Activated naive CD4-positive, alpha-beta T cell treated with anti-CD3 and anti-CD28 coated beads, Interleukin-2, amount 10 ng/mL, durations not matched to agents 7 days and 5 days (primary cell): ENCODE measurements around the gene PPL.
A peak's percentile ranks its signal among the peaks of the same experiment; 100 is the strongest.

ENCODE experiments used
- CTCF ChIA-PET: fragments of 350-600 bp; sonication (Branson Sonifier 250); formaldehyde crosslinking; loops from one replicate; lab custom pipeline; 2021; ENCODE audit warnings: antibody characterized with exemption; lab: Charles Lee
- DNase-seq: peaks from one replicate; pipeline ENCODE4 v3.0.0-alpha.2; 2020
- H3K27ac Mint-ChIP-seq: one replicate; pipeline ENCODE4 v1.8.0; 2021; ENCODE audit warnings: mild to moderate bottlenecking, moderate library complexity, mixed read lengths
- H3K27me3 Mint-ChIP-seq: one replicate; pipeline ENCODE4 v1.8.0; 2021; ENCODE audit warnings: mild to moderate bottlenecking, mixed read lengths
- H3K36me3 Mint-ChIP-seq: one replicate; pipeline ENCODE4 v1.8.0; 2021; ENCODE audit warnings: mixed read lengths
- H3K4me1 Mint-ChIP-seq: one replicate; pipeline ENCODE4 v1.8.0; 2021; ENCODE audit warnings: mixed read lengths
- H3K4me3 Mint-ChIP-seq: one replicate; pipeline ENCODE4 v1.8.0; 2021; ENCODE audit warnings: mild to moderate bottlenecking, moderate library complexity, mixed read lengths
- H3K9me3 Mint-ChIP-seq: one replicate; pipeline ENCODE4 v1.8.0; 2021; ENCODE audit warnings: mixed read lengths

PPL gene

DNA sequence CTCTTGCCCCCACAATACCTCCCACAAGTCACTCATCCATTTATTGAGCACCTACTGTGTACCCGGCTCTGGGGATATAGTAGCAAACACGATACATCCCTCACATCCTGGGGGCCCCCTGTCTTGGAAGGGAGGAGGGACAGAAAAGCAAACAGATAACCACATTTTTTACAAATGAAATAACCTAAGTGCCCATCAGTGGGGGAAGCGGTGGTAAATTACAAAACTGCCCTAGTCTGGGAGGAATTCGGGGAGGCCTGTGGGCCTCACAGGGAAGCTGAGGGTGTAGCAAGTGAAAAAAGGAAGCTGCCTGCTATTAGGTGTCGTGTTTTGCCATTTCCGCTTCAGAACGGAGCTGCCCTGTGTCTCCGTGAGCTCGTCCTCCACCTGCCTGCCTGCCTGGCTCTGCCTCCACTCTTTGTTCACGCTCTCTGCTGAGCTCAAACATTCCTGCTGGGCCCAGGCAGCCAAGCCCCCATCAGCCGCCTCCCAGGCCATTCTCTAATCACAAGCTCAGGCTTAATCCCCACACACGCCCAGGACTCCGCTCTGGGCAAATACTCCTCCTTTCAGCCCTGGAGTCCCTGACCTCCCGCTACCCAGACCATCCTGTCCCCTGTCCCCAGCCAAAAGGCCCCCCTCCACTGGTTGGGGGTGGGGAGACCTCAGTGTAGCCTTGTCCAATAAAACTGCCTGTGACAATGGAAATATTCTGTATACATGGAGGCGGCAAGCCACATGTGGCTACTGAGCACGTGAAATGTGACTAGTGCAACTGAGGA is 11.0 kb upstream of the PPL start:
- no peak for DNase-seq
- CTCF ChIA-PET = no interaction called here
- Mint-ChIP-seq H3K9me3 (no peaks in the 10 kb centered on the region), H3K36me3 (no peaks in the 10 kb centered on the region), H3K4me3 (no peak overlapping the region), H3K27me3 (peaks cover 36% of the 10 kb centered on the region), H3K27ac (no peak overlapping the region), H3K4me1 (peaks cover 5% of the 10 kb centered on the region)

- H3K27ac Mint-ChIP-seq = no peak overlapping the region
- H3K4me3 Mint-ChIP-seq = no peak overlapping the region
- no peaks in the 10 kb centered on the region for H3K36me3 Mint-ChIP-seq
- peaks cover 5% of the 10 kb centered on the region for H3K4me1 Mint-ChIP-seq
- H3K9me3 Mint-ChIP-seq = no peaks in the 10 kb centered on the region
- no peak for DNase-seq
- CTCF ChIA-PET = no interaction called here
- H3K27me3 Mint-ChIP-seq = peaks cover 41% of the 10 kb centered on the region
Observed at GRCh38 chr16:4946917-4947316, 10.0 kb upstream of the PPL start.

GRCh38 chr16:4945560-4946502 is 8.9 kb upstream of the PPL start:
- Mint-ChIP-seq H3K4me3 (no peak overlapping the region), H3K4me1 (peaks cover 5% of the 10 kb centered on the region), H3K9me3 (no peaks in the 10 kb centered on the region), H3K27ac (no peak overlapping the region), H3K27me3 (peaks cover 52% of the 10 kb centered on the region), H3K36me3 (no peaks in the 10 kb centered on the region)
- CTCF ChIA-PET = no interaction called here
- DNase-seq = no peak

DNA sequence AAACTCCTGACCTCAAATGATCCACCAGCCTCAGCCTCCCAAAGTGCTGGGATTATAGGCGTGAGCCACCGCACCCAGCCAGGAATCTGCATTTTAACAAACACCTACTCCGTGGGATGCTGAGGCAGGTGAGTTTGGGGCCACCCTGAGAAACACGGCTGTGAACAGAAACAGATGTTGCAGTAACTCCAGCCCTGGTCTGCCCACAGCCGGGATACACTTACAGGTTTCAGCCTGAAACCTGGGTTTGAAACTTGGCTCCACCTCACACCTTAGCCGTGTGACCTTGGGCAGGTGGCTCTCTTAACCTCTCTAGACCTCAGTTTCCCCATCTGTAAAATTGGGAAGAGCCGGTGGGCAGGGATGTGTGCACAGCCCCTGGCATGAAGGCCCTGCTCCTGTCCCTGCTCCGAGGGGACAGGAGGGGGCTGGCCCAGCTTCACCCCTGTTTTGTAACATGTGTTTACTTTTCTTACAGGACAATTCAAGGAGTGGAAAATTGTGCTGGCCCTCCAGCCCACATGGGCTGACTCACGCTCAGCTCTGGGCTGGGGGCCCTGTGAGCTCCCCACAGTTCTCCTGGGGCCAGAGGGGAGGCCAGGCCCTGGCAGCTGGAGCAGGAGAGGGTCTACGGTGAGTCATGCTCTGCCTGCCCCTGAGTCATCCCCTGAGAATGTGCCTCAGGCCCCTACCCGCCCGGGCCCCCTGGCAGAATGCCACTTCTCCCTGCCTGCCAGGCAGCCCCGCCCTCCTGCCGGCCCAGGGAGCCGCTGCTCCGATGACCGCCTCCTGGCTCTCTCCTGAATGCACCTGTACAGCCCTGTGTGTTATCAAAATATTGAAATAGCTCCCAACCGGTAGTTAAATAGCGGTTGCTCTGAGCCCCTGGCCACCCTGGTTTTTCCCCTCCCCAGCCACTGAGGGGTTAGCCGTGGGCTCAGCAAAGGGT is 7.7 kb upstream of the PPL start:
- Mint-ChIP-seq H3K36me3 (no peaks in the 10 kb centered on the region), H3K4me1 (peaks cover 5% of the 10 kb centered on the region), H3K27me3 (peaks cover 55% of the 10 kb centered on the region), H3K4me3 (no peak overlapping the region), H3K9me3 (no peaks in the 10 kb centered on the region), H3K27ac (no peak overlapping the region)
- CTCF ChIA-PET = no interaction called here
- DNase-seq = no peak

DNA sequence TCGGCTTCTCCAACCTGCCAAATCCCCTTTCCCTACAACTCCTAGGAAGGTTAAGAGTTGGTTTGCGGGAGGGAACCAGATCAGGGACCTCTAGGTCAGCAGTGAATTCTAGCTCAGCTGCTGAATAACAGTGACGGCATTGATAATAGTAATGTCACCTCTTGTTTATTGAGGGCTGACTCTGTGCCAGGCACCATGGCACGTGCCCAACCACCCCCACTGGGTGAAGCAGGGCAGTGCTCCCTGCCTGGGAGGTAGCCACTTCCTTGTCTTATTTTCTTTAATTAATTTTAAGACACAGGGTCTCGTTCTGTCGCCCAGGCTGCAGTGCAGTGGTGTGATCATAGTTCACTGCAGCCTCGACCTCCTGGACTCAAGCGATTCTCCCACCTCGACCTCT is 5.5 kb upstream of the PPL start:
- no peaks in the 10 kb centered on the region for H3K36me3 Mint-ChIP-seq
- H3K4me1 Mint-ChIP-seq = peaks cover 3% of the 10 kb centered on the region
- CTCF ChIA-PET = no interaction called here
- H3K27ac Mint-ChIP-seq = no peak overlapping the region
- H3K4me3 Mint-ChIP-seq = no peak overlapping the region
- peaks cover 65% of the 10 kb centered on the region for H3K27me3 Mint-ChIP-seq
- DNase-seq = no peak
- no peaks in the 10 kb centered on the region for H3K9me3 Mint-ChIP-seq

GRCh38 chr16:4940719-4941118 is 3.8 kb upstream of the PPL start:
- no peak for DNase-seq
- Mint-ChIP-seq H3K9me3 (no peaks in the 10 kb centered on the region), H3K4me3 (no peak overlapping the region), H3K27ac (no peak overlapping the region), H3K27me3 (peaks cover 66% of the 10 kb centered on the region), H3K4me1 (peaks cover 8% of the 10 kb centered on the region), H3K36me3 (no peaks in the 10 kb centered on the region)
- CTCF ChIA-PET = no interaction called here

- CTCF ChIA-PET = no interaction called here
- Mint-ChIP-seq H3K27ac (no peak overlapping the region), H3K4me3 (no peak overlapping the region), H3K36me3 (no peaks in the 10 kb centered on the region), H3K27me3 (peaks cover 73% of the 10 kb centered on the region), H3K9me3 (no peaks in the 10 kb centered on the region), H3K4me1 (peaks cover 8% of the 10 kb centered on the region)
- no peak for DNase-seq
Observed at GRCh38 chr16:4938683-4939030, 1.7 kb upstream of the PPL start.

DNA sequence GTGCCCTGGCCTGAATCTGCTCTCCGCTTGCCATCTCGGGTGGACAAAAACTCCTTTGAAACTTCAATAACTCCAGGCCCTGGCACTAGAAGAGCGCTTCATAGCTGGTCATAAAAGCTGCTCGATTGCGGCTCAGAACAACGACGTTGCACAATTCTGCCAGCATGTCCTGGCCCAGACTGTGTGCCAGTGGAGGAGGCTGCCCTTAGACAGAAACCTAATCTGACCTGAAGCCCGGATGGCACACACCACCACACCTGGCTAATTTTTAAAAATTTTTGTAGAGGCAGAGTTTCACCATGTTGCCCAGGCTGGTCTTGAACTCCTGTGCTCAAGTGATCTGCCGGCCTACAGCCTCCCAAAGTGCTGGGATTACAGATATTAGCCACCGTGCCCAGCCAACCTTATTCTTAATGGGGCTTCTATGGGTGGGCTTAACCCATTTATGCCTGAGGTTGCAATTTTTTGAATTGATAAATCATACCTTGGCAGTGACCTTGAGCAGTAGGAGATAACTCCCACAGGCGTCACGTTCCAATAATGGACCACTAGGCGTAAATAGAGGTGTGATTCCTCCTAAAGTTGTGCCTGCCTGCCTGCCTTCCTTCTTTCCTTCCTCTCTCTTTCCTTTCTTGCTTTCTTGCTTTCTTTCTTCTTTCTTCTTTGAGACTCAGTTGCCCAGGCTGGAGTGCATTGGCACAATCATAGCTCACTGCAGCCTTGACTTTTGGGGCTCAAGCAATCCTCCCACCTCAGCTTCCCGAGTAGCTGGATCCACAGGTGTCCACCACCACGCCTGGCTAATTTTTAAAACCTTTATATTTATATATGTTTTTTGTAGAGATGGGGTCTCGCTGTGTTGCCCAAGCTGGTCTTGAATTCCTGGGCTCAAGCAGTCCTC is 1.1 kb upstream of the PPL start:
- CTCF ChIA-PET = no interaction called here
- peak overlapping the region; percentile 54 for H3K4me3 Mint-ChIP-seq
- no peaks in the 10 kb centered on the region for H3K36me3 Mint-ChIP-seq
- DNase-seq = no peak
- peaks cover 78% of the 10 kb centered on the region for H3K27me3 Mint-ChIP-seq
- H3K27ac Mint-ChIP-seq = no peak overlapping the region
- no peaks in the 10 kb centered on the region for H3K9me3 Mint-ChIP-seq
- peaks cover 8% of the 10 kb centered on the region for H3K4me1 Mint-ChIP-seq

- H3K4me3 Mint-ChIP-seq = peak overlapping the region; percentile 62
- CTCF ChIA-PET = interaction anchor here (1.0 kb wide), 1 partner anchor 19 kb away, joined by 3 read pairs; no protein-coding TSS in a partner anchor
- no peak overlapping the region for H3K27ac Mint-ChIP-seq
- H3K36me3 Mint-ChIP-seq = no peaks in the 10 kb centered on the region
- peaks cover 74% of the 10 kb centered on the region for H3K27me3 Mint-ChIP-seq
- H3K4me1 Mint-ChIP-seq = peaks cover 8% of the 10 kb centered on the region
- peak; percentile 30 for DNase-seq
- H3K9me3 Mint-ChIP-seq = no peaks in the 10 kb centered on the region
Observed at GRCh38 chr16:4936181-4936990, 562 bp downstream of the PPL start.

DNA sequence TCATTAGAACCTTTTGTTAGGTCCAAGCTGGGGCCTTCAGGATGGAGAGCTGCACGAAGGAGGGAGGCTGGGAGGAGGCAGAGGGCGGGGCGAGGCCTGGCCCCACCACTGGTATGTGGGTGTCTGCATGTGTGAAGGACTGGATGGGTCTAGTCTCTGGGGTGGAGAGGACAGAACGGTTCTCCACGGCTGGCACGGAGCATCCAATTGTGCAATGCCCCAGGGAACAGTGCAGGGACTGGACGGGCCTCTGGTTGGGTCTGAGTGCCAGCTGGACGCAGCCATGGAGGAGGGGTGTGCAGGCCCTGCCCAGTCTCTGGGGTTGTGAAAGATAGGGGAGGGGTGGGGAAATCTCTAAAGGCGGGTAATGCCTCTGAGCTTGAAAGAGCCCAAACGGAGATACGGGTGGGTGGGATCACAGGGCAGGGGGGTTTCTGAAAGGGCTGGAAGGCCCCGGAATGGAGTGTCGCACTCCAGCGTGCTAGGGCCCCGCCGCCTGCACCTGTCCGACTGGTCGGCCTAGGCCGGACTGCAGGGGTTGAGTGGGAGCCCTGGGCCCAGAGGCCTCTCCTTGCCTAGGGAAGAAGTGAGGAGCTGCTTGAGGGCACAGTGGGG is 1.6 kb downstream of the PPL start:
- H3K36me3 Mint-ChIP-seq = no peaks in the 10 kb centered on the region
- CTCF ChIA-PET = interaction anchor here (1.0 kb wide), 1 partner anchor 20 kb away, joined by 3 read pairs; no protein-coding TSS in a partner anchor
- DNase-seq = no peak
- no peaks in the 10 kb centered on the region for H3K9me3 Mint-ChIP-seq
- H3K27ac Mint-ChIP-seq = no peak overlapping the region
- H3K4me3 Mint-ChIP-seq = no peak overlapping the region
- H3K27me3 Mint-ChIP-seq = peaks cover 72% of the 10 kb centered on the region
- peaks cover 8% of the 10 kb centered on the region for H3K4me1 Mint-ChIP-seq

- H3K27me3 Mint-ChIP-seq = peaks cover 80% of the 10 kb centered on the region
- no peak for DNase-seq
- H3K9me3 Mint-ChIP-seq = no peaks in the 10 kb centered on the region
- CTCF ChIA-PET = no interaction called here
- H3K4me3 Mint-ChIP-seq = no peak overlapping the region
- no peaks in the 10 kb centered on the region for H3K36me3 Mint-ChIP-seq
- peaks cover 8% of the 10 kb centered on the region for H3K4me1 Mint-ChIP-seq
- no peak overlapping the region for H3K27ac Mint-ChIP-seq
Observed at GRCh38 chr16:4934591-4934990, 2.4 kb downstream of the PPL start.

DNA sequence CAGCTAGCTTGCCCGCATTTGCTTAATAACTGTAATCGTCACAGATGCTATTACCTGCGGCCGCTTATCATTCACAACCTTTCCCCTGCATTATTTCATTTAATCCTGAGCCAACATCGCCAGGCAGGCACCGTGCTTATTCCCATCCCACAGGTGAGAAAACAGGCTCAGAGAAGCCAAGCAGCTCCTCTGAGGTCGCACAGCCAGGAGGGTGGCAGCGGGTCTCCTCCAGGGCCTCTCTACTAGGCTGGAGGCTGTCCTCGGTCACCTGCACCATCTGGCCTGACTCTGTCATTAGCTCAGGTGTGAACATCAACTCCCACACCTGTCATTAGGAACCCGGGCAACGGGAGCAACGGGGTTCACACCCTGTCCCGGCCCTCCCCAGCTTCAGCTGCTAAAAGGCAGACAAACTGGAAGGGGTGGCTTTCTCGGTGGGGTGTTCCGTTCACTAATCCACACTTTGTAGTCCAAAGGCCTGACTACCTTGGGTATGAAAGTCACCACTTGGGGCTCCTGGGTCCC is 3.0 kb downstream of the PPL start:
- no peak for DNase-seq
- Mint-ChIP-seq H3K27ac (no peak overlapping the region), H3K27me3 (peaks cover 81% of the 10 kb centered on the region), H3K36me3 (no peaks in the 10 kb centered on the region), H3K4me3 (no peak overlapping the region), H3K9me3 (no peaks in the 10 kb centered on the region), H3K4me1 (peaks cover 8% of the 10 kb centered on the region)
- CTCF ChIA-PET = no interaction called here
